Bronchial epithelial cell (primary cell): ENCODE data around the gene CELSR1. TPM values are rescaled to one million over a fixed set of nuclear protein-coding genes. Genes with fewer than 3 reads are reported as not detected.

Source experiments
- DNase-seq: peaks from one replicate; pipeline ENCODE4 v3.0.0-alpha.2; 2010; ENCODE audit warnings: low read depth
- FAIRE-seq: peaks from 2 replicates; lab custom pipeline; 2011; peaks lifted over from hg19 to GRCh38; lab: Jason Lieb, UNC
- H3K27me3 ChIP-seq: 2 replicates; pipeline ENCODE4 v1.5.1; 2011; ENCODE audit warnings: low read length; ENCODE audit not compliant: control insufficient read depth, insufficient read depth
- H3K36me3 ChIP-seq: 2 replicates; pipeline ENCODE4 v1.5.1; 2011; ENCODE audit warnings: low read length; ENCODE audit not compliant: control insufficient read depth, insufficient read depth
- H3K4me3 ChIP-seq: 2 replicates; pipeline ENCODE4 v1.5.1; 2011; ENCODE audit warnings: mild to moderate bottlenecking, low read depth, low read length, control low read depth
- total RNA-seq: library from RNA; depleted of rRNA; stranded (reverse); fragments of >200 nt; gene quantifications from 2 replicates; pipeline ENCODE4 v1.2.1, GENCODE V29; 2014
- TF ChIP-seq, protein P1 (sequence below): IDR thresholded peaks from 2 replicates; pipeline ENCODE4 v1.5.1; 2011; ENCODE audit warnings: mild to moderate bottlenecking, moderate library complexity, low read length, control low read depth, inconsistent platforms; ENCODE audit not compliant: insufficient read depth, severe bottlenecking

The CELSR1 gene
- total RNA-seq, 1 donor from 2014 or later: 39.0 TPM

GRCh38 chr22:46490538-46490937 is 46.9 kb downstream of the CELSR1 start:
- no peaks in the 10 kb centered on the region for H3K27me3 ChIP-seq
- FAIRE-seq: no peak
- no peak for DNase-seq
- peaks cover 5% of the 10 kb centered on the region for H3K36me3 ChIP-seq
- no peak overlapping the region for H3K4me3 ChIP-seq
- TF ChIP-seq, protein P1, sequence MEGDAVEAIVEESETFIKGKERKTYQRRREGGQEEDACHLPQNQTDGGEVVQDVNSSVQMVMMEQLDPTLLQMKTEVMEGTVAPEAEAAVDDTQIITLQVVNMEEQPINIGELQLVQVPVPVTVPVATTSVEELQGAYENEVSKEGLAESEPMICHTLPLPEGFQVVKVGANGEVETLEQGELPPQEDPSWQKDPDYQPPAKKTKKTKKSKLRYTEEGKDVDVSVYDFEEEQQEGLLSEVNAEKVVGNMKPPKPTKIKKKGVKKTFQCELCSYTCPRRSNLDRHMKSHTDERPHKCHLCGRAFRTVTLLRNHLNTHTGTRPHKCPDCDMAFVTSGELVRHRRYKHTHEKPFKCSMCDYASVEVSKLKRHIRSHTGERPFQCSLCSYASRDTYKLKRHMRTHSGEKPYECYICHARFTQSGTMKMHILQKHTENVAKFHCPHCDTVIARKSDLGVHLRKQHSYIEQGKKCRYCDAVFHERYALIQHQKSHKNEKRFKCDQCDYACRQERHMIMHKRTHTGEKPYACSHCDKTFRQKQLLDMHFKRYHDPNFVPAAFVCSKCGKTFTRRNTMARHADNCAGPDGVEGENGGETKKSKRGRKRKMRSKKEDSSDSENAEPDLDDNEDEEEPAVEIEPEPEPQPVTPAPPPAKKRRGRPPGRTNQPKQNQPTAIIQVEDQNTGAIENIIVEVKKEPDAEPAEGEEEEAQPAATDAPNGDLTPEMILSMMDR: no peak

DNA sequence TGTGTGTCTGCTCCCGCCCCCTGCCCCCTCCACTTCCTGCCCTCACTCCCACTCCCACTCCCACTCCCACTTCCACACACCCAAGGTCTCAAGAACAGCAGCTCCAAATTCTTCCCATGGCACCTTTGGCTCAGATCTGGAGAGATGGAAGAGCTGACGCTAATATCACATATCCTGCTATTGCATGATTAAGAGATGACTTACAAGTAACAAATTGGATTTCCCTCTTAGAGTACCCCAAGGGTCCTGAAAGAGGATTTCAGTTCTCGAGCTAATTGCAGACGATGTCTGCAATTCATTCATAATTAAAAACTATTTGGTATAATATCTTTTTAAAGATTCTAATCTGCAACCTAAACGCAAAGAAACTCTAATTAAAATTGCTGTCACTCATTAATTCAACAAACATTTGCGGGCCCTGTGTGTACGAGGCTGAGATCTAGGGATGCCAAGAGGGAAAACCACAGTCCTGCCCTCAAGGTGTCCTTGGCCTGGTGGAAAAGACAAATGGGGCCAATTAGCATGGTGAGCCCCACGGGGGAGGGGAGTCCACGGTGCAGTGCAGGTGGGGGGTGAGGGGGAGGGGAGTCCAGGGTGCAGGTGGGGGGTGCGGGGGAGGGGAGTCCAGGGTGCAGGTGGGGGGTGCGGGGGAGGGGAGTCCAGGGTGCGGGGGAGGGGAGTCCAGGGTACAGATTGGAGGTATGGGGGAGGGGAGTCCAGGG is 50.3 kb downstream of the CELSR1 start:
- no peaks in the 10 kb centered on the region for H3K27me3 ChIP-seq
- no peak for FAIRE-seq
- no peak overlapping the region for H3K4me3 ChIP-seq
- no peak for DNase-seq
- H3K36me3 ChIP-seq: peaks cover 8% of the 10 kb centered on the region
- TF ChIP-seq, protein P1: no peak

DNA sequence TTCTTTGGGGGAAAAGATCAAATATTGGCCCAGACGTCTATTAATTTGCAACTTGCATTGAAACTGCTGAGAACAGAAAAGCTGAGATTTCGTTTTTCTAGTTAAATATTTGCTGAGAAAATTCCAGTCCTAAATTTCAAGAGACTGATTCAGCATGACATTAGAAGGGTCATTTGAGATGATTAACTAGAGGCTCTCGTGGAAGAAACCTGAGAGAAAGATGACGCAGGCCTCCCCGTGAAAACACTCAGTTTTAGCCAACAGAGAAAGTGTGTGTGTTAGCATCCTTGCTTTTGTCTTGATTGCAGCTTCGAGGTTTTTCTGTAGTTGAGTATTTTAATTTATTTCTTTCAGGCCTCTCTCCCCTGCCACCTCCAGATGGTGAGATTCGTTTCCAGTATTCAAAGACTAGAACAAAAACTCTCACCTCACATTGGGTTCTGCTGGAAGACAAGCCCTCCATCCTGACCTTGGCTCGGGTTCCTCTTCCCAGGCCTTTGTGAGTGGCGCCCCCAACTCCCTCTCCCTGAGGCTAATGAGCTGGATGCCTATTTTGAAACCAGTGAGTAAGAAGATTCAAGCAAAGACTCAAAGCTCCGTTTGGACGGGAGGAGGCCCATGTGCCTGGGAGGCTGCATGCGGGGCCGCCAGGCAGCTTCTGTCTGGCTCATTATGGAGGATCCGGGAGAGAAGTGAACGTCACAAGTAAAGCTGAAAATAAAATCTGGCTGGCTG is 52.4 kb downstream of the CELSR1 start:
- TF ChIP-seq, protein P1: no peak
- Histone ChIP-seq H3K36me3 (peaks cover 4% of the 10 kb centered on the region), H3K27me3 (no peaks in the 10 kb centered on the region), H3K4me3 (no peak overlapping the region)
- DNase-seq (peak; percentile 44), FAIRE-seq (no peak)

DNA sequence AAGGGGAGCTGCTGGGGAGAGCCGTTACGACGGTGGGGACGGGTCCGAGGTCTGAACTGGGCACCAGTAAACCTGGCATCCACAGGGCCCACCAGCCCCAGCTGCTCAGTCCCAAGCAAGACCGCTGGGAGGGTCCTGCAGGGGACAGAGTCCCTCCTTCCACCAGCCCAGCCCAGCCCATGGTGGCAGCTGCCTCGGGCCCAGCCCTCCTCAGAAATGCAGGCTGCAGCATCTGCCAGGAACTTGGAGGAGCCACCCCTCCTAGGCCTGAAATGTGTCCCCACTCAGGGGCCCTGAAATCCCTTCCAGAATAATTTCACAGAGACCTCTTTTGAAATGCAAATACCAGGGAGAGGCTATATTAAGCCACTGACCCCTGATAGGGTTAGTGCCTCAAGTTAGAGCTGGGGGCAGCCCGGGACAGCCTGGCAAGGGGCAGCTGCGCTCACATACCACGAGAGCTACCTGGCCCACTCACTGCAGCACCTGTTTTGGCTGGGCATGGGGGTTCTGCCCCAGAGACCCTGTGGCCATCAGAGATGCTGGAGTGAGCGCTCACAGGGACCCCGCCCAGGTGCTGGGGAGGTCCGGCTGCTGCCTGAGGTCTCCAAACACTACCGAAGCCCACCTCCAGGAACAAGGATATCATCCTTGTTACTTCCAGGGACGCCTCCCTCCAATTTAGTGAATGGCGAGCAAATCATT is 53.1 kb downstream of the CELSR1 start:
- no peaks in the 10 kb centered on the region for H3K27me3 ChIP-seq
- H3K4me3 ChIP-seq: no peak overlapping the region
- H3K36me3 ChIP-seq: peaks cover 4% of the 10 kb centered on the region
- DNase-seq: no peak
- peak; percentile 43 for FAIRE-seq
- TF ChIP-seq, protein P1: no peak

- no peak for DNase-seq
- FAIRE-seq: no peak
- TF ChIP-seq, protein P1: no peak
- Histone ChIP-seq H3K36me3 (peaks cover 6% of the 10 kb centered on the region), H3K4me3 (no peak overlapping the region), H3K27me3 (no peaks in the 10 kb centered on the region)
Observed at GRCh38 chr22:46483353-46483752, 54.1 kb downstream of the CELSR1 start.
